GM21619 (cell line): ENCODE data around the gene RGS19.
"Not testable (repeated sequence)": the region's sequence is repeated elsewhere in the genome, so short reads cannot be mapped to it uniquely, and the experiment has no call there.

ENCODE experiments used
- ATAC-seq: cut with Tn5 transposase; IDR thresholded peaks from one replicate; pipeline ENCODE4 v1.9.1; 2021; ENCODE audit not compliant: unreplicated experiment

The RGS19 gene

DNA sequence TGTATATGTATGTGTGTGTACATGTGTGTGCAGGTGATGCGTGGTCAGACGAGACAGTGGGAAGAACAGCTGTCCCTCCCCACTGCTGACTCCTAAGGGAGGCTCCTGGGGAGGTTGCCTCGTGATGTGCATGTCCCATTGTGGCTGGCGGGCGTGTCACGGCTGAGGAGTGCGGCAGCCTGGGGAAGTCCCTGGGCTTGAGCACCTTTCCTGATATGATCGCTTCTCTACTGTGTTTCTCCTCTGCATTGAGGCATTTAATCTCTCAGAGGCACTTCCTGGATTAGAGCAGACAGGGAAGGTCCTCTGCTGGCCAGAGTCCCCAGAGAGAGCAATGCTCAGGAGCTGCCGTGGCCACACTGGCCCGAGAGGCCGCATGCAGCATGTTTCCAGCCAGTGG lies 16.6 kb upstream of the RGS19 start:
- no peak for ATAC-seq

DNA sequence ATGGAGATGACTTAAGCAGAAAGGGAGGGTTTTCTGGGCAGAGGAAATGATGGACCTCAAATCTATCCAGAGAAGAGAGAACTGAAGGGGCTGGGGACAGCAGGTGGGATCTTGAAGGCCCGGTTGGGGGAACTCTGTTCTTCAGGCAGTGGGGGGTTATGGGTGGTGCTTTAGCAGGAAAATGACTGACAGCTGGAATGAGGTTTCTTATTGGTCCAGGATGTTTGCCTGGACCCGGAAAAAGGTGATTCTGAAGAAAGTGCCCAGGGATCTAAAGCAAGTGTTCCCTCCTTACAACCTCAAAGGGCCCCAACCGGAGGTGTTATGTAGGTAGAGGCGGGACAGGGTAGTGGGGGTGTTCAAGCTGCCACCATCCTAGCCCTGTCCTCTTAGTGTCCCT lies 16.1 kb upstream of the RGS19 start:
- ATAC-seq = no peak

DNA sequence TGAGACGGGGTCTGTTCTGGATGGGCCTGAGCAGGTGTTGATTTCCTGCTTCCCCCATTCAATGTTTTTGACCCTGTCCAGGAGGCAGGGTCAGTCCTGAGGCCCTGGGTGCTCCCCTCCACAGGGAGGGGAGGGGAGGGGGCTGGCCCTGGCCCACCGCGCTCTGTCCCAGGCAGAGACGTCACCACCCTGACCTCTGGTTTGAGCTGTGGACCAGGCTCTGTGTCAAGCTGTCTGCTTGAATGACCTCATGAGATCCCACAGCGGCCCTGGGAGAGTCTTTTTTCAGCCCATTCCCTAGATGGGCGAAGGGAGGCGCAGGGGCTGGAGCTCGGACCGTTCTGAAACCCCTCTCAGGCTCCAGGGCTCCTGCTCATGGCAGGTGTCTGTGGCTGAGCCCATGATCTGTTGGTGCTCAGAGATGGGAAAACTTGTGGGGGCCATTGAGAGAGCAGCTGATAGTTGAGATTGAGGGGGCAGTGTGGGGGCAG lies 13.7 kb upstream of the RGS19 start:
- ATAC-seq = no peak

DNA sequence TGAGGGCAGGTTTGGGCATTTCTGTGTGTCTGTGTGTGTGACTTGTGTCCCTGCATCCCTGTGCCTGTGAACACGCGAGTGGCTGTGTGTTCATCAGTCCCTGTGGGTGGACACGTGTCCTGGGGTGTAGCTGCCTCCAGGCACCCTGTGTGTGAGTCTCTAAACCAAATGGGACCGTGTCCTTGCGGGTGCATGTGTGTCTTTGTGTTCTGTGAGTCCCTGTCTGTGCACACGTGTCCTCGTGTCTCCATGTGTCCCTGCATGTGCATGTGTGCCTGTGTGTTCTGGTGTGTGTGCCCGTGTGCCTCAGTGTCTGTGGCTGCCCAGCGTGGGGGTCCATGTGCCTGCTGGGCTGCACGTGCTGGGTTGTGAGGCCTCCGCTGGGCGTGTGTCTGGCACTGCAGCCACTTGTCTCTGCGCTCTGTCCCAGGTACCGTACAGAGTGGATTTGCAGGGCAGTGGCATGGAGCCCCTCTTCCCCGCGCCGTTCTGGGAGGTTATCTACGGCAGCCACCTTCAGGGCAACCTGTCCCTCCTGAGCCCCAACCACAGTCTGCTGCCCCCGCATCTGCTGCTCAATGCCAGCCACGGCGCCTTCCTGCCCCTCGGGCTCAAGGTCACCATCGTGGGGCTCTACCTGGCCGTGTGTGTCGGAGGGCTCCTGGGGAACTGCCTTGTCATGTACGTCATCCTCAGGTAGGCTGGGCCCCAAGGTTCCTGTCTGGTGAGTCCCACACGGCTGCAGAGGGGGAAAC lies 13.1 kb upstream of the RGS19 start:
- ATAC-seq = no peak

DNA sequence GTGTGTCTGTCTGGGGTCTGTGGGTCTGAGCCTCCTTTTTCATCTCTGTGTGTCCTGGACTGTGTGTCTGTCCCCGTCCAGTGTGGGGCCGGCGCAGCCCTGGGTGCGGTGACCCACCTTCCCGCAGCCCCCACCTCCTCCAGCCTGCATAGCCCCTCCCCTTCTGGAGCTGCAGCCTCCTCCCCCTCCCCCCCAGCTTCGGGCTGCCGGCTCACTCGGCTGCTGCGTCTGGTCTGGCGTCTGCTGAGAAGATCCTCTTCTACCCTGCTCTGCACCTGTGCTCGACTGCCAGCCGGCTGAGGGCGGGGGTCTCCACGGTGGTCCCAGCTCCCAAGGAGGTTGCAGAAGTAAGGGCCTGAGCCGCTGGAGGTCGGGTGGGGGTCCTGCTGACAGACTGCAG lies 12.5 kb upstream of the RGS19 start:
- no peak for ATAC-seq

DNA sequence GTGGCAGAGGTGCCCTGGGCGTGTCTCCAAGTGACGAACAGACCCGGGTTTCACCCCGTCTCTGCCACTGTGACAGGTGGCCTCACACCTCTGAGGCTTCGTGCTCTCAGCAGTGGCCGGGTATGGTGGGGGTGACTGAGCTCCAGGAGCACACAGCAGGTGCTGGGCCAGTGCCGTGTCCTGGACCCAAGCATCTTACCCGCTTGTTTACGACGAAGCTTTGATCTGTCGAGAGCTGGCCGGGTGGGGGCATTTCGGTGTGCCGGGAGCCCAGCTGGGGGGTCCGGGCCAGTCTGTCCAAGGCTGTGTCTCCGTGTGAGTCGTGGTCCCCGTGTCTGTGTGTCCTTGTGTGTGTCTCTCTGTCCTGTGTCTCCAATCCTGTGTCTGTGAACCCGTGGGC lies 12.0 kb upstream of the RGS19 start:
- no peak for ATAC-seq

DNA sequence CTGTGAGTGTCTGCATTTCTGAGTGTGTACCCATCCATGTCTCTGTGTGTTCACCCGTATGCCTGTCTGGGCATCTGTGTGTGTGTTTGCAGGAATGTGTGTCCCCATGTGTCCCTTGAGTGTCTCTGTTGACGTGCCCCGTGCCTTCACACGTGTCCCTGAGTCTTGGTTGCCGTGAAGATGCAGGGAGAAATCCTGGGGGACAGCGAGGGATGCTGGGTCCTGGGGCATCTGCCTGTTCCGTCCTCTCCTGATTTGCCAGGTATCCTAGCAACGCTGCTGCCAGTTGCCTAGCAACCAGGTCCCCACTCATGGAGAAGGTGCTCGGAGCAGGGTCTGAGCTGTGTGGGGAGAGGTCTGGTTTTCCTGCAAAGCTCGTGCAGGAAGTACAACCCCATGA lies 10.8 kb upstream of the RGS19 start:
- ATAC-seq = no peak

DNA sequence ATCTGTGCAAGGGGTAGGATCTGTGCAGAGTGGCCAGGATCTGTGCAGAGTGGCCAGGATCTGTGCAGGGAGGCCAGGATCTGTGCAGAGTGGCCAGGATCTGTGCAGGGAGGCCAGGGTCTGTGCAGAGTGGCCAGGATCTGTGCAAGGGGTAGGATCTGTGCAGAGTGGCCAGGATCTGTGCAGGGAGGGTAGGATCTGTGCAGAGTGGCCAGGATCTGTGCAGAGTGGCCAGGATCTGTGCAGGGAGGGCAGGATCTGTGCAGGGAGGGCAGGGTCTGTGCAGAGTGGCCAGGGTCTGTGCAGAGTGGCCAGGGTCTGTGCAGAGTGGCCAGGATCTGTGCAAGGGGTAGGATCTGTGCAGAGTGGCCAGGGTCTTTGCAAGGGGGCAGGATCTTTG lies 9.3 kb upstream of the RGS19 start:
- ATAC-seq = not testable (repeated sequence)

DNA sequence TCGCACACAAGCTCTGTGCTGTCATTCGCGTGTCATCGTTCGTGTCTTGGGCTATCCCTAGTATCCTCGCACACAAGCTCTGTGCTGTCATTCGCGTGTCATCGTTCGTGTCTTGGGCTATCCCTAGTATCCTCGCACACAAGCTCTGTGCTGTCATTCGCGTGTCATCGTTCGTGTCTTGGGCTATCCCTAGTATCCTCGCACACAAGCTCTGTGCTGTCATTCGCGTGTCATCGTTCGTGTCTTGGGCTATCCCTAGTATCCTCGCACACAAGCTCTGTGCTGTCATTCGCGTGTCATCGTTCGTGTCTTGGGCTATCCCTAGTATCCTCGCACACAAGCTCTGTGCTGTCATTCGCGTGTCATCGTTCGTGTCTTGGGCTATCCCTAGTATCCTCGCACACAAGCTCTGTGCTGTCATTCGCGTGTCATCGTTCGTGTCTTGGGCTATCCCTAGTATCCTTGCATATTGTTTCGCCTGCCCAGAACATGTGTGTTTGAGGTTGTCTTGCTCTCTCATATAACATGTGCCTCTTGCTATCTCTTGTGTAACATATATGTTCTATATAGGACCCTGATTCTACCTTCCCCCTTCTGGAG lies 8.0 kb upstream of the RGS19 start:
- not testable (repeated sequence) for ATAC-seq

DNA sequence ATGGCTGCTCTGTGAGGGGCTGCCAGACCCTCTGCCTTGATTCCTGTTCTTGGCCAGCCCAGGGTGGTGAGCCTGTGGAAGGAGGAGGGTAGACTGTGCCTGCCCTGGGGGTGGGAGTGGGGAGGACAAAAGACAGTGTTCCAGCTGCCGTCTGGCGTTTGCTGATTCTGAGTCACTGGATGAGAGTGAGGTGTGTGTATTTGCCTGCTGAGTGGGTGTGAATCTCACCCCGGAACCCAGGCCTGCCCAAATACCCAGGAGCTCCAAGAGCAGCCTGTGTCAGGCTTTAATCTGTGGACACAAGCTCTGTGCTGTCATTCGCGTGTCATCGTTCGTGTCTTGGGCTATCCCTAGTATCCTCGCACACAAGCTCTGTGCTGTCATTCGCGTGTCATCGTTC lies 7.5 kb upstream of the RGS19 start:
- ATAC-seq = no peak

DNA sequence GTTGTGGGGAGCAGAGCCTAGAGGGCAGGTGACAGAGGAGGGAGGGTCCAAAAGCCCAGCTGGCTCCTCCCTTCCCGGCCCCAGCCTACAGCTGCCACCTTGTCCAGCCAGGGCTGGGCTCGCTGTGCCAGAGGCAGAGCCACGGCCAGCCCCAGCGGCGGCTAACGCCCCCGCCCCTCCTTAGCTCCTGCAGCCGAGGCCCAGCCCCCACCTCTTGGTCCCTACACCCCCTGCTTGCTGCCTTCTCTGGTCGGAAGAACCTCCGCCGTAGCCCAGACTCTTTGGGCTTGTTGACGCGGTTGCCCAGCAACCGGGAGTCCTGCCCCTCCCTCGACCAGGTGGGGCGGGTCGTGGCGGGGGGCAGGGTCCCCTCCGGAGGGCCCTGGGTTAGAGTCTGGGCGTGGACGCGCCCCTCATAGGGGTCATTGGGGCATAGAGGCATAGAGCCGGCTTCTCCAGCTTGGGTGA lies 5.4 kb upstream of the RGS19 start:
- ATAC-seq = no peak

DNA sequence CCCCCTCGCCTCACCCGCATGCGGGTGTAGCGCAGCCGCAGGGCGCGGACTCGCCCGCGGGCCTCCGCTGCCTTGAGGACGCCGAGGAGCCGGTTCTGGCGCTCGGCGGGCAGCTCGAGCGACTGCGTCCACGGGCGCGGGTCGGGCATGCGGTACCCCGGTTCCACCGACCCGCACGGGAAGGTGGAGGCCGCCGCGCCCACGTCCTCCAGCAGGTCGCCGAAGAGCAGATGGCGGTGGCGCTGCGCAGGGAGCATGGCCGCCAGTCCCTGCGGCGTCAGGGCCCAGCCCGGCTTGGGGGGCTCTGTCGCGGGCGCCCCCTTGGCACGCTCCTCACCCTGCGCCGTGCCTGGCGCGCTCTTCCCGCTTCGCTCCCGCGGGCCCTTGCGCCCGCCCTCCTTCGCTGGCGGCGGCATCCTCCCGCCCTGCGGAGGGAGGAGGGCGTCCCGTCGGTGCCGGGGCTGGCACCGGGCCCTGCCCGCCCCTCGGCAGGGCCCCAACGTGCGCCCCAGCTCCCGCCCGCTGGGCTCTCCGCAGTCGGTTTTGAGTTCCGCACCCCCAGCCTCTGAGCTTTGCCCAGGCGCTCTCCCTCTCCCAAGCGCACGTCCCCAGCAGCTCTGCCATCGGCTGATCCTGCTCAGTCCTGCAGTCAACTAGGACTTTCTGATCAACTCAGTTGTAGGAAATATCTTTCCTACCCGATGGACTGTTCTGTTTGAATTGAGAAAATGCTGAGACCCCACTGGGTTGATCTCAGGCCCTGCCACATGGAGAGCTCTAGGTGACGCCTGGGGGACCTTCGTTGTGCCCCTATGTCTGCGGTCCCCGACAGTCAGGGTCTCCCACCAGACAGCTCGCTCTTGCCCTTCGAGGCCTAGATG lies 4.7 kb upstream of the RGS19 start, which contains the start of gene LKAAEAR1:
TSS of gene LKAAEAR1 (minus strand) at position 595 of the 881 bp plus-strand sequence. CDS start at position 416, 179 bp downstream.
- ATAC-seq = no peak

DNA sequence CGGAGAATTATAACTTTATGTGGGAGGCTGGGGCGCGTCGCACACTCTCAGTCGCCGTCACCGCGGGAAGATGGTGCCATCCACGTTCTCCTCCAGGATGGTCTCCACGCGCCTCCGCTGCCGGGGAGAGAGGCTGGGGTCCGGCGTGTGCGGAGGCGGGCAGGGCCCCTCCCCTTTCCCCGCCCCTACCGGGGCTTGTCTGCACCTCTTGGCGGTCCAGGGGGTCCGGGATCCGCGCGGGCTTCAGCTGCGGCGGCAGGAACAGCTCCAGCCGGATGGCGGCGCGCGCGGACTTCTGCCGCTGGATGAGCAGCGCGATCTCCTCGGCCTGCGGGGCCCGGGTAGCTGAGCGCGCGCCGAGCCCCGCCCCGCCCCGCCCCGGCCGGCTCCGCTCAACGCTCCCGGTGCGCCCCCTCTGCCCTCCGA lies 4.1 kb upstream of the RGS19 start:
- no peak for ATAC-seq

DNA sequence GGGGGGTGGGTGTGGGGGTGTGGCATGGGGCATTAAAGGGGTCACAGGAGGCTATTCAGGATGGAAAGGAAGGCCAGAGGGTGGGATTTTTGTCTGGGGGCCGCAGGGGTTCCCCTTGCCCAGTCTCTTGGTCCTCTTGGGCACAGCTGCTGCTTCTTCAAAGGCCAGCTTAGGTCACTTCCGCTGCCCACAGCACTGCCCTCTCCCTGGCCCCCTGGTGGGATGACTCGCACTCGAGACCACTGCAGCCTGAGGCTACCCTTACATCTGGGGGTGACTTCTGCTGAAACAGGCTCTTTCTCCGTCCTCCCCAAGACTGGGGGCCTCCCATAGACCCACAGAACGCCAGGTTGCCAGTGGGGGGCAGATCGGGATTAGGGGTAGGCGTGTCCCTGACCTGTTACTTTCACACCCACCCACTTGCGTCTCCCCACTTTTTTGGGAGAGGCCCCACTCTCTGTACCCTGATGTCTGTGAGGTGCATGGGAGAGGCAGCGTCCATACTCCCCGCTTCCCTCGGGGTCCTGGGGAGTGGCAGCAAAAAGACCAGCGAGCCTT lies 3.6 kb upstream of the RGS19 start:
- ATAC-seq = no peak

DNA sequence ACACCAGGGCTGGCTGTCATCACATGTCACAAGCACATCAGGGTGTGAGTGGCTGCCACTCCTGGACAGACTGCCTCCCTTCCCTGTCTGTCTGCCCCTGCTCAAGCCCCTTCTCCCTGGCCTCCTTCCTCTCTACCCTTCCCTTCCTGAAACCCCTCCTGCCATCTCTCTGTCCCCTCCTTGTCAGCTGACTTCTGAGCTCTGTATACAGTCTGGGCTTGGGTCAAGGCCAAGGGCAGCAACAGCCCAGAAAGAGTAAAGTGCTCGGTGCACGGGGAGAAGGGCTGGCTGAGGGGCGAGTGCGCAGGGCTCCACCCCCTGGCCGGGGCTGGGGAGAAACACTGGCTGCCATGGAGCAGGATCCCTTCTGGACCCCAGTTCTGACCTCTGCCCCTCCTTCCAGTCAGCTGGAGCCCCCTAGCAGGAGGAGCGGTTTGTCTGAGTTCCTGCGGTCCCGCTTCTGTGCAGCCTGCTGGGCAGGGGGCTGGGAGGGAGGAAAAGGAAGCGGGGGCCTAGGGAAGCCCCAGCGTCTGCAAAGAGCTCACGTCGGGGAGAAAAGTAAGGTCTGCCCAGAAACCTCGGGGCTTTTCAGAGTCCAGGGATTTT lies 2.9 kb upstream of the RGS19 start:
- no peak for ATAC-seq

DNA sequence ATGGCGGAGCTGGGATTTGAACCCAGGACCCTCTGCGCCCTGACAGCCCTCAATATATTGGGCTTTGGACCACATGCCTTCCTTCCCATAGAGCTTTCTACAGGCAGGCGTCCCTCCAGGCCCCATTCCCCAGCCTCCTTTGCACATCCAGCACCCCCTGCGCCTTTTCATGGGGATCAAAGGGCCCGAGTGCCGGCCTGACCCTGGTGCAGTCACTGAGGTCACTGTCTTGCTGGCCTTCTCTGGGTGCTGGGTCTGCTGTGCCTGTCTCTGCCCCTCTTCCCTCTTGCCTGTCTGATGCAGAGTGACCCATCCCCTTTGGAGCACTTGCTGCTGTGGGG lies 2.3 kb upstream of the RGS19 start:
- no peak for ATAC-seq

DNA sequence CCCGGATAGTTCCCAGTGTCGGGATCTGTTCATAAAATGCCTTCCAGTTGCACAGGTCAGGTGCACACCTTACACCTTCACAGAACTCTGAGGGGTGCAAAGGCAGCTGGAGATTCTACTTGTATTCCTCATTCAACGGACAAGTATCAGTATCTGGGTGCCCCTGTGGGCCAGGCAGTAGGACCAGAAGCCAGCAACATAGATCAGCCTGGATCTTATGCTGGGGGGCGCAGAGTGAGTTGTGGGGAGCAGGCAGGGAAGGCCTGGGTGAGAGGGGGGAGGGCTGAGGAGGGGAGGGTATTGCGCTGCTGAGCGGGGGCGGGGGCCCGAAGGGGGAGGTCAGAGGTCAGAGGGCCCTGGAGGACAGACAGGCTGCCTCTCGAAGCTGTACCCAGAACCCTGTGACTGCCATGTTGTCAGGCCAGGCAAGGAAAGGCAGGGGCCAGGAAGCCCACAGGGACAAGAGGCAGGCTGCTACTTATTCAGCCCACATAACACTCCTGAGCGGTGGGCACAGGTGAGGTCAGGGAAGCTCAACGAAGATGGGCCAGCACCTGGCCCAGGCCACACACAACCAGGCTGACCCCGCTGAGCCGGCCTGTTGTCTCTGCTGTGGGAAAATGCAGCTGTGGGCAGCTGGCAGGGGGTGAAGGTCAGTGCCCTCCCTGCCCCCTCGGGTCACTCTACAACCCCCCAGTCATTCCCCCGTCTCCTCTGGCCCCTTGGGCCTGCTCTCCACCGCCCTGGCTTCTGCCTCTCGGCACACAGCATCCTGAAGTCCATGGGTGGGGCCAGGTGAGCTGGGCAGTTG lies 1.7 kb upstream of the RGS19 start:
- ATAC-seq = no peak

DNA sequence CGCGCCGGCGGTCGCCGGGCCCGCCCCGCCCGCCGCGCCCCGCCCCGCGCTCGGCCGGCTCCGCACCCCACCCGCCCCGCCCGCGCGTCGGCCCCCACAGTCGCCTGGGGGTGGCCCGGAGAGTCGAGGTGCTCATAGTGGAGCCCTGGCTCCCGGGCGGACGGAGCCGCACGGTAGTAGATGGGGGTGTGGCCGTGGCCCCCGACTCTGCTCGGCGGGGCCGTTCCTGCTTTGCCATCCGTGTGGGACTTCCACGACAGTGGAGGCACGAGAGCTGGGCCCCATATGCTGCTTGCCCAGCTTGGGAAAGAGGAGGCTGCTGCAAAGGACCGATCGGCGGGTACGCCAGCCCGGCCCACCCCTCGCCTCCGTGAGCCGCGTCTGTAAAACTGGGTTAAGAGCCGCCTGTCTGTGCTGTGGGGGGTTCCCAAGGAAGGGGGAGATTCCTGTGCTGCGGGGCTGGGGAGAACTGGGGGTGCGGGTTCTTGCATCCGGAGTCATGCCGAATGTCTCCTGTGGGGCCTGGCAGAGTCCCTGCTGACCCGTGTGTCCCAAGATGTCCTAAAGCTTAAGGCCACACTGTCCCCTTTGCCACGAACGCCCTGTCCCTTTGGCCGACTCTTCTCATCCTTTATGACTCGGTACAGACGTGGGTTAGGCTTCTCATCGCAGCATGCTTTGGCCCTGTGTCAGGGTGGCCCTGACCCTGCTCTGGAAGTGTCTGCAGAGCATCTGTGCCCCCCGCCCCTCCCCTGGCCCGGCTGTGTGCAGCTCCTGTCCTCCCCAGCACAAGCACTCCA lies 895 bp upstream of the RGS19 start, which contains the start of gene OPRL1:
TSS of gene OPRL1 (plus strand) at position 70 of the 800 bp plus-strand sequence. CDS start 12,639 bp downstream, outside the sequence.
- ATAC-seq = no peak

DNA sequence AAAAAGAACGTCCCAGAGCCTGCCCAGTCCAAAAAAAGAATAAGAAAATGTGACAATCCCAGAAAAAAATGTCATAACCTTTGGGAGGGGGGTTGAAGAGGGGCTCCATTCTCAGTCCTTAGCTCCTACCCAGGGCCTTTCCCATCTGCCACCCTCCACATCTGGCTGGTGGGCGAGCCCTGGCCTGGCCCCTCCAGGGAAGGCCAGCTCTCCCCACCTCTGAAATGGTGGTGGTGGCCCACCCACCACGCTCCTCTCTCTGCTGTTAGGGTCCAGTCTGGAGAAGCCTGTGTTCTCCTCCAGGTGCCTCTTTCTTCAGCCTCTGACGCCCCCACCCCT lies 415 bp downstream of the RGS19 start:
- ATAC-seq = no peak
